Putamen (tissue), 1 donor: ENCODE measurements around the gene MCM6.
A peak's percentile ranks its signal among the peaks of the same experiment; 100 is the strongest.
"Not testable (repeated sequence)": the region's sequence is repeated elsewhere in the genome, so short reads cannot be mapped to it uniquely, and the experiment has no call there.

Source experiments
- DNase-seq: peaks from one replicate; pipeline ENCODE4 v3.0.0-alpha.2; 2016; ENCODE audit warnings: low spot score

Gene MCM6

GRCh38 chr2:135876066-135876711 is at the start of gene MCM6:
Gene MCM6 (minus strand): TSS chr2:135876443. CDS start chr2:135876365, 78 bp downstream.
- peak; percentile 95 for DNase-seq

- DNase-seq: no peak
These were observed 49.3 kb upstream of the MCM6 start for GRCh38 chr2:135925571-135925970.

- peak; percentile 44 for DNase-seq
These were observed 40.0 kb upstream of the MCM6 start for GRCh38 chr2:135916207-135916606.

DNA sequence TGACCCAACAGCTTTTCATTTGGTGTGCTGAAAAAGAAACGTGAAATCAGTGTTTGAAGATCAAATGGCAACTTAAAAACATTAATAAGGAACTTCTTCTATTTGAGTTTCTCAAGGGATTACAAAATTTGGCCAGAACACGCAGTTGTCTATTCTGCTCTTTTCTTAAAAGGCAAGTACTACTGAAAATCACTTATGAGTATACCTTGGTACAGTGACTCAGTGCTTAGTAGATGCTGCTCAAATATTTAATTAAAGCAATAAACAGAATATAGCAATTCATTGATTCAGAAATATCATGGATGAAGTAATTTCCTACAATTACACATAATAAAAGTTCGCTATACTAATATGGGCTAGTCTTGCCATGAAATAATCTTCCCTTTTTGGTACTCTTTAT is 38.2 kb upstream of the MCM6 start:
- no peak for DNase-seq

- peak; percentile 32 for DNase-seq
These were observed 37.6 kb upstream of the MCM6 start for GRCh38 chr2:135913727-135914365.

DNA sequence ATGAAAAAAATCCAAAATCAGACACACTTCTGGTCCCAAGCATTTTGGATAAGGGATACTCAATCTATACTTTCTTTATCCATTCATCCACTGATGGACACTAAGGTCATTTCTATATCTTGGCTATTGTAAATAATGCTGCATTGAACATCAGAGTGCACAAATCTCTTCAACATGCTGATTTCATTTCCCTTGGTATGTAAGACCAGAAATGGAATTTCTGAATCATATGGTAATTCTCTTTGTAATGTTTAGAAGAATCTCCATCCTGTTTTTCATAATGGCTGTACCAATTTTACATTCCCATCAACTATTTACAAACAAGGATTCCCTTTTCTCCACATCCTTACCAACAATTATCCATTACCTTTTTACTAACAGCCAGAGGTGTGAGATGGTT is 33.7 kb upstream of the MCM6 start:
- no peak for DNase-seq

DNA sequence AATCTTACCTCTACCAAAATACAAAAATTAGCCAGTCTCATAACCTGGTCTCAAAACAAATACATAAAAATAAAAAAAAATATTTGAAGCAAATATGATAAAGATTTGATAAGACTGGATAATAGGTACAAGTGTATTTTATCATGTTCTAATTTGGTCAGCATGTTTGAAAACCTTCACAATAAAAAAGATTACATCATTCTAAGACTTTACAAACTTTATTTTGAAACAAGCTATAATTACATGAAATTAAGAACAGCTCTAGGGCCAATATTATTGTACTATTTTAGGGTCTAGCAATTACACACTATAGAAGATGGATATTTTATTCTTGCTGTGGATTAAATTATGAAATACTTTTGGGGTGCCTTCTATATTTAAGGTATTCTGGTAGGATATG is 29.4 kb upstream of the MCM6 start:
- no peak for DNase-seq

GRCh38 chr2:135904341-135904989 is 28.2 kb upstream of the MCM6 start:
- DNase-seq: no peak

- no peak for DNase-seq
These were observed 27.4 kb upstream of the MCM6 start for GRCh38 chr2:135903650-135904049.

GRCh38 chr2:135899567-135899966 is 23.3 kb upstream of the MCM6 start:
- DNase-seq: no peak

- DNase-seq: no peak
These were observed 22.1 kb upstream of the MCM6 start for GRCh38 chr2:135898234-135898786.

DNA sequence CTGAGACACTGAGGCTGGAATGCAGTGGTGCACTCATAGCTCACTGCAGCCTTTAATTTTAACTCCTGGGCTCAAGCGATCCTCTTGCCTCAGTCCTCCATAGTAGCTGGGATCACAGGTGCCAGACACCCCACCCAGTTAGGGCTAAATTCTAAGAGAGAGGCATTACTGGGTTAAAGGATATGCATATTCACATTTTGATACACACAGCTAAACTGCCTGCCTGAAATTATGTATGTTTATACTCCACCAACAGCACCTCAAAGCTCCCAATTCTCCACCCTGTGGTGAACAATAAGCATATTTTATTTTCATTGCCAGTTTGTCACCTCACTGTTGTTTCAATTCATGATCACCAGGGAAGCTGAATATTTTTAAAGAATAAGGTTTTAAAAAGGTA is 18.7 kb upstream of the MCM6 start:
- no peak for DNase-seq

DNA sequence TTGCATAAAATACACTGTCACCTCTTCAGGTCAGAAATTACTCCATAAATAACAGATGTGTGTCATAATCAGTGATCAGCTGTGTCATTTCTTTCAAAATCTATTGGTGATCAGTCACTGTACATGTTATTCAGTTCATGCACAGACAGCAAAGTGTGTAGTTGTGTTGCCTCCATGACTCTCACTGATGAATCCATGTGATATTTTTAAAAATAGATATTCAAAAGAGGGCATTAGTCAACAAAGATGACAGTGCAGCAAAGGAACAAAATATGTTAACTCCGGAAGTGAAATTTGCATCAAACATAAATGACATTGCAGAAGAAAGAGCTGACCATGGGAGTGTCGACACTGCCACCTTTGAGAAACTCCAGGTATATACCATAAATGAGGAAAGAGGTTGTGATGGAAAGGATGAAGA is 17.1 kb upstream of the MCM6 start:
- no peak for DNase-seq

GRCh38 chr2:135890835-135891234 is 14.6 kb upstream of the MCM6 start:
- DNase-seq: no peak

GRCh38 chr2:135890149-135890548 is 13.9 kb upstream of the MCM6 start:
- no peak for DNase-seq

DNA sequence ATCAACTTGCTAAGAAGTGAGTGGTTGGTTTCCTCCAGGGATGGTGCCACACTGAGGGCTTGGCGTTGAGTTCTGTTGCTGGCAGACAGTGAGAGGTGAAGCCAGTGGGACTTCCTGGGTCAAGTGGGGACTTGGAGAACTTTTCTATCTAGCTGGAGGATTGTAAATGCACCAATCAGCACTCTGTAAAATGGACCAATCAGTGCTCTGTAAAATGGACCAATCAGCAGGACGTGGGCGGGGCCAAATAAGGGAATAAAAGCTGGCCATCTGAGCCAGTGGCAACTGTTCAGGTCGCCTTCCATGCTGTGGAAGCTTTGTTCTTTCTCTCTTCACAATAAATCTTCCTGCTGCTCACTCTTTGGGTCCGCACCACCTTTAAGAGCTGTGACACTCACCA is 12.3 kb upstream of the MCM6 start:
- DNase-seq: not testable (repeated sequence)

- no peak for DNase-seq
These were observed 9.5 kb upstream of the MCM6 start for GRCh38 chr2:135885709-135886108.

- DNase-seq: no peak
These were observed 6.2 kb upstream of the MCM6 start for GRCh38 chr2:135882415-135882814.

- not testable (repeated sequence) for DNase-seq
These were observed 527 bp upstream of the MCM6 start for GRCh38 chr2:135876770-135877169.

DNA sequence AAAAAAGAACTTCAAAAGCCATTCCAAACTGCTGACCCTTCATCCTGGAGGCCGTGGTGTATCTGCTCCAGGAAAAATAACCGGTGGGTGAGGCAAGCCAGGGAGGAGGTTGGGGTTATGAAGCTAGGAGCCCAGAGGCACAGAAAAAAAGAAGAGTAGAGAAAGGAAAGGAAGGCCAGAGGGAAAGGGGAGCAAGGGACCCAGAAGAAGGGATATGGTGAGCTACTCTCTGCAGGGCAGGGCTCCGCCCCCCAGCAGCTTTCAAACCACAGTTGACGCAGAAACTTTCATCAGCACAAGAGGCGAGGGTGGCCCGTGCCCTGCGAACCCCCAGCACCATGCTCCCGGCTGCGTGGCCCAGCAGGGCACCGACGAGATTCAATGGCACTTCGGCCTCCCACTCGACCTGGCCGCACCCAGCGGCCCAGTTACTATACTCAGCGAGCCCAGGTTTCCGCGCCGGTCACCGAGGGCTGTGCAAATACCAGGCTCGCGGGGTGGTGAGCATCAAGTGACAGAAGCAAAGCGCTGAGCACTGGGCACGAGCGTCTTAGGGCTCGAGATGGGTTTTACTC is 665 bp downstream of the MCM6 start:
- DNase-seq: no peak

DNA sequence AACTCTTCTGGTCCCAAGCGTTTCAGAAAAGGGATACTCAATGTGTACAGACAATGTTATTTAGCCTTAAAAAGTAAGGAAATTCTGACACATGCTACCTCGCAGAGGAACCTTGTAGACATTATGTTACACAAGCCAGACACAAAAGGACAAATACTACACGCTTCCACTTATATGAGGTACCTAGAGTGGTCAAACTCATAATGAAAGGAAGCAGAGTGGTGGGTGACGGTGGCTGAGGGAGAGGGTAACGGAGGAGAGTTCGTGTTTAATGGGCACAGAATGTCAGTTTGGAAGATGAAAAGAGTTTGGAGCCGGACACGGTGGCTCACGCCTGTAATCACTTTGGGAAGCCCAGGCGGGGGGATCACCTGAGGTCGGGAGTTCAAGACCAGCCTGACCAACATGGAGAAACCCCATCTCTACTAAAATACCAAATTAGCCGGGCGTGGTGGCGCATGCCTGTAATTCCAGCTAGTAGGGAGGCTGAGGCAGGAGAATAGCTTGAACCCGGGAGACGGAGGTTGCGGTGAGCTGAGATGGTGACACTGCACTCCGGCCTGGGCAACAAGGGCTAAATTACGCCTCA is 1.4 kb downstream of the MCM6 start:
- DNase-seq: no peak

DNA sequence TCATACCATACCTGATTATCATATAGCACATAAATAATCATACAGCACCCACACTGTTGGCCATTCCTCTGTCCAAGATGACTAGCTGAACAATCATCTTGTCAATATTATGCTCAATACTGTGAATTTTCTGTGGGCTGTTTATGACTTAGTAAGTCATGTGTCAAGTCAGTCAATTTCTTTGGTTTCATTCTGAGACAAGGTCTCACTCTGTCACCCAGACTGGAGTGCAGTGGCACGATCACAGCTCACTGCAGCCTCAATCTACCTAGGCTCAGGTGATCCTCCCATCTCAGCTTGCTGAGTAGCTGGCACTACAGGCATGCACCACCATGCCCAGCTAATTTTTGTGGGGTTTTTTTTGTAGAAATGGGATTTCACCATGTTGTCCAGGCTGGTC is 5.7 kb downstream of the MCM6 start:
- no peak for DNase-seq
